Measurements from ENCODE around the gene GATA2.

DNA sequence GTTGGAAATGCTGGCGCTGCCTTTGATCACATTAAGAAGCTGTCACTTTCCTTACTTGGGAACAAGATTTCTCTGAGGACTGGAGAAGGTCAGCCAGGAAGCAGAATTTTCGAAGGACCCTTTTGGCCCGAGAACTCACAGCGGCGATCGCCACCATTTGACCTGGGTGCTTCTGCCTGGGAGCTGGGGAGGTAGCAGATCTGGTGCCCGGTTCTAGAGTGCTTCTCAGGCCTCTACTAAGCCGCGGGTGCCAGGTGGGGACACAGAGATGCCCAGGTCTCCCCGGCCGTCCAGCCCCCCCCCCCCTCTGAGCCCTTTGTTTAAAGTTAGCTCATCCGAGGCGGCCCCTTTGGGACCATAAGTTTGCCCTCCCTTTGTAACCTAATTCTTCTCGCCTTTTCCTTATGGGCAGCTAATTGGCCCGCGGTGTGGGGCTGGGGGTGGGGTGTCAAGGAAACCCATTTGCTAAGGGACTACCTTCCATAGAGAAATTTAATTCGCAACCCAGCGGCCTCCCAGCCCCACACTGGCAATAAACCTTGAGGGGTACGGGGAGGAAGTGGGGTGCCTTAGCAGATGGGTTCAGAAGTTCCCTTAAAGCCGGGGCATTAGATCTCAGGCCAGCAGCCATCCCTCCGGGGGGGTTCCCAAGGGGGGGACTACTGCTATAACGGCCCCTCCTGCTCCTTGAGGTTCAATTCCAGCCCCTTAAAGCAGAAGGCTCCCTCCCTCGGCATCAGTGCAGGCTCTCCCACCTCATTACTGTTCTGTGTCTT, 1.9 kb downstream of the GATA2 start:
- TF ChIP-seq POU6F1 (CRISPR knock-in tag; IDR thresholded peaks at IDR 0.05; ENCODE audit: borderline replicate concordance, low read depth), result no peak
- no peak for TF ChIP-seq ZNF565 (CRISPR knock-in tag; conservative IDR thresholded peaks at IDR 0.05; ENCODE audit: low read depth)

All from SK-N-SH treated with all-trans-retinoic acid at 6 μM for 48 hours (cell line).